ENCODE results near the gene MACF1.
A peak's percentile ranks its signal among the peaks of the same experiment; 100 is the strongest.

The MACF1 gene

DNA sequence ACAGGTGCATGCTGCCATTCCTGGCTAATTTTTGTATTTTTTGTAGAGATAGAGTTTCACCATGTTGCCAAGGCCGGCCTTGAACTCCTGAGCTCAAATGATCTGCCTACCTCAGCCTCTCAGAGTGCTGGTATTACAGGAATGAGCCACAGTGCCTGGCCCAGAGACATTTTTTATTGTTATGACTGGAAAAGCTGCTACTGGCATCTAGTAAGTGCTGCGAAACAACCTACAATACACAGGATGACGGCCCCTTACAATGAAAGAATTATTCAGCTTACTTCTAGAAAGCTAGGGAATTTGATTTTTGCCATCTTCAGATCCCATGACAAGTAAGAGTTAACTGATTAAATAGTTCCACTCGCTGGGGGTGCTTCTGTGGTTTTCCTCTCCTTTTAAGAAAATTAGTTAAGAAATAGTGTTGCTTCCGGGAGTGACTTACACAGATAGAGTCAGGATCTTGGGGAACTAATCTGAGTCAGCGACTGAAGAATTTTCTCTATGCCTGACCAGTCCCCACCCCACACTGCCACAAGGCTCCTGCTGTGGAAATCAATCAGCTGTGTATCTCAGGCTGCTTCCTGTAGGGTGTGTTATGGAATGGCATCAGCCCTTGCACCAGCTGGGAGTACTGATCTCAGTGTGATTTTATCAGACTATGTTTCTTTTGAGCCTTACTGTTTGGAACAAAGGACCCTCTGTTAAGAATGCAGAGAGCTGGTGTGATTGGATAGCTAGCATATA lies 194.0 kb downstream of the MACF1 start:
- DNase-seq = peak; percentile 47

DNA sequence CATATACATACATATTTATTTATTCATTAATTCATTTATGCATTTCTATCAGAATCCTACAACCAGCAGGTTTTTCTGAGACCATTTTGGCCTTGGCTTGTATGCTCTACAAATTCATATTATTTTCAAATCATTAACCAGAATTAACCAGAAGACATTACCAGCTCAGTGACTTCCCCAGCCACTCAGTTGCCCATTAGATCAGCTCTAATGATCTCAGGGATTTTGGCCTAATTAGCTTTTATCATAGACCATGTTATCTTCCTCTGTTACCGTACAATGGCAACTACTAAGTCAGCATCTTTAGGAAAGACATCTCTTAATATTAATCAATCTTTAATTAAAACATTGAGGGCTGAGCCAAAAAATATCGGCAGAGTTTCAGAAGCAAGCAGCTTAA lies 196.6 kb downstream of the MACF1 start:
- no peak for DNase-seq

DNA sequence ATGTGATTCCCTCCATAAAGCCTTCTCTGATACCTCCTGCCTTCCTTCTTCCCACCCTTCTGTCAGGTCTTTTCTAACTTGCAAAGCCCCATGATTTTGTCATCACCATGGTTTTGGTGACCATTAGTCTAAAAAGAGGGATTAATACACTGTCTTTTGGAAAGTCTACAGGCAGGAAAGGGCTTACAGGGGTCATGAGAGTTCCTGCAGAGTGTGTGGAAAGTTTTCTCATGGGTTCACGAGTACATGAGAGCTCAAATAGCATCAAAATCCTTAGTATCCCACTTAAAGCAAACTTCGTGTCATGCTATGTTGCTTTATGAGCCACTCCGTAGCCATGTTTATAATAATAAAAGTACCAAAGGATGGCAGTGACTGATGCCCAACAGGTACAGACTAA lies 200.4 kb downstream of the MACF1 start:
- no peak for DNase-seq

DNA sequence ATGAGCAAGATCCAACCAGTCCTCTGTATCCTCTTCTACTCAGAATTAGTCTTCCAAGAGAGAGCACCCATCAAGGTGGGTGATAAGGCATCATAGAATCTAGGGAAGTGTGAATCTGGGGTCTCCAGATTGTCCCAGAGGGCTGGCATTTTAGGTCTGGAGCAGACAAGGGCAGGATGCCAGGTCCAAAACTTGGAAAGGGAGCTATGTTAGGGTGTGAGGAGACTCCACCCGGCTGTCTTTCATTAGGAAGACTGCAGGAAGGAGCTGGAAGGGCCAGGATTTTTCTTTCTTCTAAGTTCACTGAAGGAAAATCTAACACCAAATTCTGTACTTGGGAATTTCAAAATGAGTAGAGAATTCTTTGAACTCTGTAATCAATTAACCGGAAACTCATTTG lies 200.9 kb downstream of the MACF1 start:
- DNase-seq = no peak

DNA sequence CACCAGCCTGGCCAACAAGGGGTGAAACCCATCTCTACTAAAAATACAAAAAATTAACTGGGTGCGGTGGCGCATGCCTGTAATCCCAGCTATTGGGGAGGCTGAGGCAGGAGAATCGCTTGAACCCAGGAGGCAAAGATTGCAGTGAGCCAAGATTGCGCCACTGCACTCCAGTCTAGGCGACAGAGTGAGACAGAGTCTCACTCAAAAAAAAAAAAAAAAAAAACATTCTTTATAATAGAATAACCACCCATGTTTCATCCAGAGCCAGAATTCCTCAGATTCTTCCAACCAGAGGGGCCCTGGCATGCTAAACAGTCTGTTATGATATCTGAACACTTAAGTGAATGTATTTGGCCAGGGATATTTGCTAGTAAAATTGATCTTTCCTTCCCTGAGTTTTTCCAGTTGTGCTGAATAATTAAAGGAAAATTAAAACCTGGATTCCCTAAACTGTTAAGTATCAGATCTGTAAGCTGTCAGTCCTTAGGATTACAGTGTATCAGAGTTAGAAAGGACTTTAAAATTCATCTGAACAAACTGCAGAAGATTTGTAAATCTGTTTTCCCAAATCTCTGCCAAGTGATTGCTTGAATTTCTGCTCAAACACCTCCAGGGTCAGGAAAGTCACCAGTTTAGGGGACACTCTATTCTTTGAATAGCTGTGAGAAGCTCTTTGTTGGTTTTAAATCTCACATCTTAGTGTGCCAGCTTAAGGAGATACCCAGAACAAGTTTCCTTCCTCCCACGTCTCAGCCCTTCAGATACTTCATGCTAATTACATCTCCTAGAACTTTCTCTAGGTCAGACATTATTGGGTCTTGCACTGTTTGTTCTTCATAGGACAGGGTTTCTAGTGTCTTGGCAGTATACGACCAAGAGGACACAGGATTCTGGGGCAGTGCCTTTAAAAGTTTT lies 202.3 kb downstream of the MACF1 start:
- no peak for DNase-seq

DNA sequence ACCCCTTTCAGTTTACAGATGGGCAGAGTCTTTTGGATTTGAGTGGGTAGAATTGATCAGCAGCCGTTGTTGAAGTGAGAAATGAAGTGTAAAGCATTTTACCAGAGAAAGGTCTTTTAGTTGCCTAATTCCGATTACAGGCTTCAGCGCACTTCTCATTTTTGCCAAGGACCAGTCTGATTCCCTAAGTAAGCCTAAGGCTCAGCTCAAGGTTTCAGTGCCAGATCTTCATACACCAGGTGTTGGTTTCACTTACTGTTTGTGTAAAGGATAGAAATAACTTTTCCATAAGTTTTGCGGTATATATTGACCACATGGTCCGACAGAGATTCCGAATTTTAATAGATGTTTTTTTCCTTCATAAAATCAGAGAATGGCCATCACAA lies 203.0 kb downstream of the MACF1 start:
- no peak for DNase-seq

DNA sequence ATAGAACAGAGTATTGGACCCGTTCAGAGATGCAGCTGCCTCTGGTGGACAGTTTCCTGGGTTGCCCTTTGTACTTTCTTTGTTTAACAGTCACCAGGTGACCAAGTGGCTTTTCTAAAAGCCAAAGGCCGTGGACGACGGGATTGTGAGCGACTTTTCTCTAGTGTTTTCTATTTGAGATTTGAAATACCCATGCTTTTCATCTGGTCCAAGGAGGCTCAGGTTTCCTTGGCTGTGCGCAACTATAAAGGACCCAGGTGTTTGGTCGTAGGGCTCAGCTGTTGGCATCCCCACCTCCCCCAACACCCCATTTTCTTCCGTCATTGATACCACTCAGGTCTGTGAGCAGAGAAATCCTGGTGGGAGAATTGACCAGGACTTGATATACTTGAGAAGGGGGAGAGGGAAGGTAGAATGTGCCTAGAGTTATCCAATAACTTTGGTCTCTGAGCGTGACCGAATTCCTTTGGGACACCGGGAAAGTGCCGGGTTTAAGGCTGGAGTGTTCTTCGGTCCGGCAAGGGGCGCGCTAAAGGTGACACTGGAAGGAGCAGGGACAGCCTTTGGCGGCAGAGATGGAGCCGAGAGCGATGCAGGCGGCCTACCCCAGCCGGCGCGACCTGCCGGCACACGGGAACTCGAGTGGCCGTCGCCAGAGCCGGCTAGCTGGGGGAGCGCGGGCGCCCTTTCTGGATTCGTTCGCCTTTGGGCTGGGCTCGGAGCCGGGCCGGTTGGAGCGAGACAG lies 203.6 kb downstream of the MACF1 start:
- no peak for DNase-seq

DNA sequence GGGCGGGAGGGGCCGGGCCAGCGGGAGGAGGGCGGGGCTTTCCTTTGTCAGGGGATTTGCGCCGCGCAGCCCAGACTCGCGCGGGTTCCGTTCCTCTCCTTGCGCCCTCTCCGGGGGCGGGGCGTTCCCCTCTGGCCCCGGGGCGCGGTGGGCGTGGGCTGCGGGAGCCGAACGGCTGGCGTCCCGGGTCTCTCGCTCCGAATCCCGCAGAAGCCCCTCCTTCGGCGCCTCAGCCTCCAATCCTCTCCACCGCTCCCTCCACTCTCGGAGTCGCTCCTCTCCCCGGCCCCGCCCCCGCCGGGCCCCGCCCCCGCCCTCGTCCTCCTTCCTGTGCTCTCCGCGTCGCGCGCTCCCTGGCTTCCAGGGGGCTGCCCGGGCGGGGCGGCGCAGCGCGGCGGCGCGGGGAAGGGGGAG lies 204.2 kb downstream of the MACF1 start:
- peak; percentile 80 for DNase-seq

DNA sequence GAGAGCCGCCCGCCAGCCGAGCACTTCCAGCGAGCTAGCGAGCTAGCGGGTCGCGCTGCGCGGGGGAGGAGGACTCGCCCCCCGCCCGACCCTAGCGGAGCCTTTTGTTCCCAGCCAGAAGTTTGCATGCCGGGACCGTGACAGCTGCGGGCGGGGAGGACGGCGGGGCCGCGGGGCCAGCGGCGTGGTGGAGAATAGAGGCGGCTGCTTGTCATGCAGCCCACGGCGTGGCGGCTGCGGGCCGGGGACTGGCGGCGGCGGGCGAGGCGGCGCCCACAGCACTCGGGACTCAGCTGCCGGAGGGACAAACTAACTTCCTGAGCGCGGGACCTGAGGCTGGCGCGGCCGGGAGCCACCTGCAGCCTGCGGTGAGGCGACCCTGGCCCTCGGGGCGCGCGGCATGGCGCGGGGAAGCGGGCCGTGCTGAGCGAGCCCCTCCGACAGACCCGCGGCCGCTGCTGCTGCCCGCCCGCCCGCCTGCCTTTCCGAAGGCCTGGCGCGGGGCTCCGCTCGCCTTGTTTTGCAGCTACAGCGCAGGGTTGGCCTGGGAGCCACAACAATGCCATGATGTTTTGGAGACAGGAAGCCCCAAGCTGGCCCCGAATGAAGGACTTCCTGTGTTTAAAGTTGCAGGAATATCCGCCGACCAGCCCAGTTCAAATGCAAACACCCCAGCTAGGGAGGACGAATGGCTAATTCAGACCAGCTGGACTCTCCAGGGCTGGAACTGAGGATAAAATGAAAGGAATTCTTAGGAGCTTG lies 204.7 kb downstream of the MACF1 start:
- no peak for DNase-seq

DNA sequence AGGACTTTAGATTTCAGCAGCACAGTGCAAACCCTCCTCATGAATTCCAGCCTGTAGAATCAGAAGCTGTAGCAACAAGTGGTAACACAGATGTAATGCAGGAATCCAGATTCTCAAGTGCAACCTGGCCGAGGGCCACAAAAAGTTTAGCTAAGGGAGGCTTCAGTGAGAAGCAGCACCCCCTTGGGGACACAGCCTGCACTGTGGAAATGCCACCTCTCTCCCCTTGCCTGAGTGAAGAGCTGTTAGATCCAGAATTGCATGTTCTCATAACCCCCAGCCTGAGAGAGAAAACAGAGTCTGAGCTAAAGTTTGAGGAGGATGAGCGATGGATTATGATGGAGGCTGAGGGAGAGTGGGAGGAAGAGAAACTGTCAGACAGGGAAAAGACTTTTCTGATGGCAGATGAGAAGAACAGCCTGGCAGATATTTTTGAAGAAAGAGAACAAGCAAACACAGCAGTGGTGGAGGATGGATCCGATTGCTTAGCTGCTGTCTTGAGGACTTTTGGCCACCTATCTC lies 206.5 kb downstream of the MACF1 start:
- DNase-seq = peak; percentile 71

DNA sequence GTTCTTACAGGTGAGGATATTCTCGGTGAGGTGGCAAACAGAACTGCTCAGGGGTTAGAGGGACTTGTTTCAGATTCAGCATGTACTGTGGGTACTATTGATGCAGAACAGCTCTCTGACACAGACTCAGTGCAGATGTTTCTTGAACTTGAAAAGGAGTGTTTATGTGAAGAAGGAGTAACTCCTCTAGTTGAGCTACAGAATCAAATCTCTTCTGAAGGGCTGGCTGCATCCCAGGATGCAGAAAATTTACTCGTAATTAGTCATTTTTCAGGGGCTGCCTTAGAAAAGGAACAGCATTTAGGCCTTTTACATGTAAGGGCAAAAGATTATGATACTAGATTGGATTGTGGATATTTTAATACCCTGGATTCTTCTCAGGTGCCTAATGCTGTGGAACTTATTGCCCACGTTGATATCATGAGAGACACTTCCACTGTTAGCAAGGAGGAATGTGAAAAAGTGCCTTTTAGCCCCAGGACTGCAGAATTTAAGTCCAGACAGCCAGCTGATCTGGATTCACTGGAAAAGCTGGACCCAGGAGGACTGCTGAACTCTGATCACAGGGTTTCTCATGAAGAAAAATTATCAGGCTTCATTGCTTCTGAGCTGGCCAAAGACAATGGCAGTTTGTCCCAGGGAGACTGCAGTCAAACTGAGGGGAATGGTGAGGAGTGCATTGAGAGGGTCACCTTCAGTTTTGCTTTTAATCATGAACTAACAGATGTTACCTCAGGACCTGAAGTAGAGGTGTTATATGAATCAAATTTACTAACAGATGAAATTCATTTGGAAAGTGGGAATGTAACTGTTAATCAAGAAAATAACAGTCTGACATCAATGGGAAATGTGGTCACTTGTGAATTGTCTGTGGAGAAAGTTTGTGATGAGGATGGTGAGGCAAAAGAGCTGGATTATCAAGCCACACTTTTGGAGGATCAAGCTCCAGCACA lies 207.3 kb downstream of the MACF1 start:
- no peak for DNase-seq

DNA sequence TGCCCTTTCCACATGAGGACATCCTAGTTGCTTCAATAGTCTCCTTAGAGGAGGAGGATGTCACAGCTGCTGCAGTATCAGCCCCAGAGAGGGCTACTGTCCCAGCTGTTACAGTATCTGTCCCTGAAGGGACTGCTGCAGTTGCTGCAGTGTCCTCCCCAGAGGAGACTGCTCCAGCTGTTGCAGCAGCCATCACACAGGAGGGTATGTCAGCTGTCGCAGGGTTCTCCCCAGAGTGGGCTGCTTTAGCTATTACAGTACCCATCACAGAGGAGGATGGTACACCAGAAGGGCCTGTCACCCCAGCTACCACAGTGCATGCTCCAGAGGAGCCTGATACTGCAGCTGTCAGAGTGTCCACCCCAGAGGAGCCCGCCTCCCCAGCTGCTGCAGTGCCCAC lies 208.4 kb downstream of the MACF1 start:
- DNase-seq = no peak

DNA sequence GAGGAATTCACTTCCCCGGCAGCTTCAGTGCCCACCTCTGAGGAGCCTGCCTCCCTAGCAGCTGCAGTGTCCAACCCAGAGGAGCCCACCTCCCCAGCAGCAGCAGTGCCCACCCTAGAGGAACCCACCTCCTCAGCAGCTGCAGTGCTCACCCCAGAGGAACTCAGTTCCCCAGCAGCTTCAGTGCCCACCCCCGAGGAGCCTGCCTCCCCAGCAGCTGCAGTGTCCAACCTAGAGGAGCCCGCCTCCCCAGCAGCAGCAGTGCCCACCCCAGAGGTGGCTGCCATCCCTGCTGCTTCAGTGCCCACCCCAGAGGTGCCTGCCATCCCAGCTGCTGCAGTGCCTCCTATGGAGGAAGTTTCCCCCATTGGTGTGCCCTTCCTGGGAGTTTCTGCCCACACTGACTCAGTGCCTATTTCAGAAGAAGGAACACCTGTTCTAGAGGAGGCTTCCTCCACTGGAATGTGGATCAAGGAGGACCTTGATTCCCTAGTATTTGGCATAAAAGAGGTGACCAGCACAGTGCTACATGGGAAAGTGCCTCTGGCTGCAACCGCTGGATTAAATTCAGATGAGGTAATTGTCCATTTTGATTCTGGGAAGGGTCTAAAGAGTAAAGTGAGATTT lies 209.5 kb downstream of the MACF1 start:
- no peak for DNase-seq

DNA sequence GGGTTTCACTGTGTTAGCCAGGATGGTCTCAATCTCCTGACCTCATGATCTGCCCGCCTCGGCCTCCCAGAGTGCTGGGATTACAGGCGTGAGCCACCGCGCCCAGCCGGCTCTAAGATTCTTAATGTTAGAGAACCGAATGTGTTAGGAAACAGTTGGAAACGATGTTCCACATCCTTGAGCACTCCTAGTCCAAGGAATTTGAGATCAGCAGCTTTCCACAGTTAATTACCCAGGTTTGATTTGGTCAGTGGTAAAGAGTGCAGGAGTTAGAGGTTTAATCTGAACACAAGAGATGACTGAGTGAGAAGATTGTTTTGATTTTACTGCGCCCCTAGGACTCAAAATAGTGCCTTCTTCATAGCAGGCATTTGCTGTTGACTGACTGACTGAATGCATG lies 211.1 kb downstream of the MACF1 start:
- no peak for DNase-seq

DNA sequence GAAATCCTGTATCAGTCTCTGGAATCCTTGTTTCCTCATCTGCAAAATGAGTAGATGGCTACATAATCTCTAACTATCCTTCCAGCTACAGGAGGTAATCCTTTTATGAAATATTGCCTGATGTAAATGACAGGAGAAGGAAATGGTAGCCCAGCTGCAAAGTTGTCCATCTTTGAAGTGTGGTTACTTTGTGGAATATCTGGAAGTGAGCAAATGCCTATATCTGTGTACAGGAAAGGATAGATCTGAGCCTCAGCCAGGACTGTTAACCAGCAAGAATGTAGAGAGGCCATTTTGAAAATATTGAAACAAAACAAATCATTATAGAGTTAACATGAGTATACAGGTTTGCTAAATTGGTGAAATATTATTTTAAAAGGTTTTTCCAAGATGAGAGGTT lies 212.1 kb downstream of the MACF1 start:
- no peak for DNase-seq

DNA sequence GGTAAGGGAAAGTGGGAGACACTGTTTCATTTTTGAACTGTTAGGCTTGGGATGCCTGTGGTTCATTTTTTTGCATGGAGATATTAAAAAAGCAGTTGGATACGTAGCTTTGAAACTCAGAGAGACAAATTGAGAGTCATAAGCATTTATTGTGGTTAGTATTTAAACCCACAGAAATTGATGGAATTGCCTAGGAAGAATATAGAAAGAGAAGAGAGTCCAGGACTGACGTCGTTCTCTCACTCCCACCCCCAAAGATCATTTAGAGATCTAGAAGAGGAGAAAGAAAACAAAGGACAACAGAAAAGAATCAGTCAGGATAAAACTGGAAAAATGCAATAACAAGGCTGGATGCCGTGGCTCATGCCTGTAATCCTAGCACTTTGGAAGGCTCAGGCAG lies 213.7 kb downstream of the MACF1 start:
- DNase-seq = no peak

DNA sequence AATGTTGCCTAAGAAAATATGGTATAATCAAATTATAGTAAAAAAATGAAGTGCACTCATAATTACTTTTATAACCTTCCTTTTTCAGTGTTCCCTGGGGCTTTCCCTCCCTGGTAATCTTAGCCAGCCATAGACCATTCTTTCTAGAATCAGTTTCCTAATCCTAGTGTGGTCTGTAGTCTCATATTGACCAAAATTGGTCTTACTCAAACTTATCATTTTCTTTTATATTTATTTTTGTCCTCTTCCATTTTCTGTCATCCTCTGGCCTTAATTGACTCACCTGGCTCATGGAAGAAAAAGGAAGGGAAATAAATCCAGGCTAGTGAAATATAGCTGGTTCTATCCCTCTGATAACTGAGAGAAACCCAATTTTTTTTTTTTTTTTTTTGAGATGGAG lies 216.0 kb downstream of the MACF1 start:
- DNase-seq = no peak

DNA sequence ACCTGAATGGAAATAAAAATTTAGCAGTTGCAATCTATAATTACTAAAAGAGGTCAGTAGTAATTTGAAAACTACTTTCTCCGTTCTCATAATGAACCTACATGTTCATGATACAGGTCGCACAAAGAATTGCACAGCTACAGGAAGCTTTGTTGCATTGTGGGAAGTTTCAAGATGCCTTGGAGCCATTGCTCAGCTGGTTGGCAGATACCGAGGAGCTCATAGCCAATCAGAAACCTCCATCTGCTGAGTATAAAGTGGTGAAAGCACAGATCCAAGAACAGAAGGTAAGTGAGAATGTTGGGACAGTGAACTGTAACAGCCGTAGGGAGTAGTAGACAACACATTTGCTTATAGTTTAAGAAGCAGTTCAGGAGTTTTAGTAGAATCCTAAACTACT lies 218.1 kb downstream of the MACF1 start:
- DNase-seq = no peak

DNA sequence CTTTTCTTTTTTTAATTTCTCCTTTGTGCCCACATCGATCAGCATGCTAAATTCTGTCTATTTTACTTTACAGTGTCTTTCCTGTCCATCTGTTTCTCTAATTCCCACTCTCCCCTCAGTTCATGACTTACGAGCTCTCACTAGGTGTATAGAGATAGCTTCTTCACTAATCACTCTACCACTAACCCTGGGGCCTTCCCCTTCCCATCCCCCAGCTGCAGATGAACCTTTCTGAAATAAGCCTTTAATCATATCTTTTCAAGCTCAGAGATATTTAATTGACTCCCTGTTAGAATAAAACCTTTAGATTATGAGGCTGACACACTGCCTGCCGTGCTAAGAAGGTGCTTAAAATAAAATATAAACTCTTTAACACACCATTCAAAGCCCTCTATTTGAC lies 220.7 kb downstream of the MACF1 start:
- no peak for DNase-seq

DNA sequence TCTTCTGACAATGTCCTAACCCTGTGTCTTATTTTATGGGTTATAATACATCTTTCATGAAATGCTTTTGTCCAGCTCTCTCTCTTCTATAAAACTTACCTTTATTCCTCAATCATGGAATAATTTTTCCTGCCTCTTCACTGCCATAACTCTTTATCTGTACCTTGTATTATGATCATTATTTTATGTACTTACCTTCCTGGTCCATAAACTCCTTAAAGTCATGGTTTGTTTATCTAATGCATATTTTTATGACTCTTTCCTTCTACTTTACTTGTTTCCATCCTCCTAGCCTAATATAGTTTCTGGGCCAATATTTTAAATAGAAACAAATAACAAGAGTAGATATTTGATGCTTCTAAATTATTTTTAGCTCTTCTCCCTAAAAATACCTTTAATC lies 221.1 kb downstream of the MACF1 start:
- no peak for DNase-seq

DNA sequence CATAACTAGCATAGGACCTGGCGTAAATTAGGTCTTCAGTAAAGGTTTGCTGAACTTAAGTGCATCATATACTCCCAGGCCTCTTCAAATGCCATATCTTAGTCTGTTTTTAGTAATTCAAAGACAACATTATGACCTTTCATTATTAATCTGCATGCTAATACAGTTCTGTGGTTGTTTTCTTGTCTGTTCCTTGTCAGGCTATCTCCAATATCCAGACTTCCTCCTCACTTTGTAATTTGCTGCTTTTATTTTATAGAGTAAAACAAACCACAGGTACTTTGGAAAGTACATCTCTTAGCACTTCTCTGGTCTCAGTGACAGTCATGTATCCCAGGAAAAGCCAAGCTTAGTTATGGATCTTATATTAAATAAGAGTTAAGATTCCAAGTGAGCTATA lies 221.9 kb downstream of the MACF1 start:
- DNase-seq = no peak

All from stimulated activated CD4-positive, alpha-beta T cell treated with anti-CD3 and anti-CD28 coated beads, Interleukin-1b, Interleukin-23, amount 100 ng/mL, for 48 hours (primary cell).